ENCODE data around the gene TTLL9. TPM values are rescaled to one million over a fixed set of nuclear protein-coding genes. Genes with fewer than 3 reads are reported as not detected.

Gene TTLL9
- polyA plus RNA-seq, 1 donor from 2014 or later: 8.0 TPM

GRCh38 chr20:31909253-31910070 is 39.0 kb downstream of the TTLL9 start:
- no peaks in the 10 kb centered on the region for H3K27me3 ChIP-seq (ENCODE audit: insufficient read depth, low read depth, low read length)
- no peaks in the 10 kb centered on the region for H3K9me2 ChIP-seq (ENCODE audit: insufficient read depth, low read length)
- TF ChIP-seq RAD21 (conservative IDR thresholded peaks at IDR 0.05): no peak
- no peak for TF ChIP-seq EZH2 (IDR thresholded peaks at IDR 0.05; ENCODE audit: borderline replicate concordance, insufficient read depth, low read length, poor library complexity, severe bottlenecking)
- TF ChIP-seq TAF1 (IDR thresholded peaks at IDR 0.05; ENCODE audit: low read depth): no peak
- TF ChIP-seq REST (IDR thresholded peaks at IDR 0.05; ENCODE audit: borderline replicate concordance): no peak
- no peak overlapping the region for H3K27ac ChIP-seq (ENCODE audit: low read length)
- no peak overlapping the region for H2AFZ ChIP-seq (ENCODE audit: low read depth, low read length)
- H4K20me1 ChIP-seq (ENCODE audit: insufficient read depth): no peaks in the 10 kb centered on the region
- no peak overlapping the region for H3K4me2 ChIP-seq (ENCODE audit: low read length)
- no peaks in the 10 kb centered on the region for H3K9me3 ChIP-seq (ENCODE audit: low read length)
- H3F3A ChIP-seq (ENCODE audit: insufficient read depth, low read length, poor library complexity, severe bottlenecking): no peaks in the 10 kb centered on the region
- no peaks in the 10 kb centered on the region for H3K79me2 ChIP-seq (replicated peaks; ENCODE audit: insufficient read depth, low read length)
- no peaks in the 10 kb centered on the region for H3K36me3 ChIP-seq (ENCODE audit: insufficient read depth, low read length)
- no peak overlapping the region for H3K4me3 ChIP-seq (ENCODE audit: low read length)
- H3K9ac ChIP-seq (ENCODE audit: low read length): no peak overlapping the region

- H4K20me1 ChIP-seq (ENCODE audit: insufficient read depth): no peaks in the 10 kb centered on the region
- no peak overlapping the region for H3K27ac ChIP-seq (ENCODE audit: low read length)
- H3K9me3 ChIP-seq (ENCODE audit: low read length): no peaks in the 10 kb centered on the region
- H3K27me3 ChIP-seq (ENCODE audit: insufficient read depth, low read depth, low read length): no peaks in the 10 kb centered on the region
- H3K9ac ChIP-seq (ENCODE audit: low read length): no peak overlapping the region
- no peak overlapping the region for H3K4me3 ChIP-seq (ENCODE audit: low read length)
- H3K4me2 ChIP-seq (ENCODE audit: low read length): no peak overlapping the region
- no peaks in the 10 kb centered on the region for H3K79me2 ChIP-seq (replicated peaks; ENCODE audit: insufficient read depth, low read length)
- no peak overlapping the region for H2AFZ ChIP-seq (ENCODE audit: low read depth, low read length)
- H3K36me3 ChIP-seq (ENCODE audit: insufficient read depth, low read length): no peaks in the 10 kb centered on the region
- no peaks in the 10 kb centered on the region for H3F3A ChIP-seq (ENCODE audit: insufficient read depth, low read length, poor library complexity, severe bottlenecking)
- H3K9me2 ChIP-seq (ENCODE audit: insufficient read depth, low read length): no peaks in the 10 kb centered on the region
- no peak for TF ChIP-seq CTCF (IDR thresholded peaks at IDR 0.05; ENCODE audit: poor library complexity, severe bottlenecking)
These were observed 39.8 kb downstream of the TTLL9 start for GRCh38 chr20:31910071-31910803.

Data from neural cell (in vitro differentiated cells).